GM12865 (cell line): ENCODE data around the gene ITPR1.
A peak's percentile ranks its signal among the peaks of the same experiment; 100 is the strongest.

ENCODE experiments used
- DNase-seq: peaks from one replicate; pipeline ENCODE4 v3.0.0; 2010; ENCODE audit warnings: low read depth
- H3K4me3 ChIP-seq: 2 replicates; pipeline ENCODE4 v1.5.1; 2011; ENCODE audit warnings: mild to moderate bottlenecking, low read depth, low read length, control low read depth
- CTCF ChIP-seq: IDR thresholded peaks from 2 replicates; pipeline ENCODE4 v1.5.1; 2011; ENCODE audit warnings: low read length, control low read depth, low read depth, inconsistent platforms; ENCODE audit not compliant: insufficient read depth; ENCODE audit errors: missing control alignments

The ITPR1 gene

GRCh38 chr3:4629095-4630007, 136.2 kb downstream of the ITPR1 start:
- DNase-seq: no peak
- TF ChIP-seq CTCF: no peak
- no peak overlapping the region for H3K4me3 ChIP-seq

GRCh38 chr3:4633078-4634004, 140.2 kb downstream of the ITPR1 start:
- peak; percentile 83 for TF ChIP-seq CTCF
- no peak overlapping the region for H3K4me3 ChIP-seq
- peak; percentile 58 for DNase-seq

GRCh38 chr3:4634894-4635293, 141.7 kb downstream of the ITPR1 start:
- H3K4me3 ChIP-seq: no peak overlapping the region
- TF ChIP-seq CTCF: no peak

GRCh38 chr3:4637265-4637664, 144.1 kb downstream of the ITPR1 start:
- DNase-seq: no peak
- TF ChIP-seq CTCF: no peak
- H3K4me3 ChIP-seq: no peak overlapping the region

More at GRCh38 chr3:4634894-4635293, 141.7 kb downstream of the ITPR1 start:
- no peak for DNase-seq

GRCh38 chr3:4641863-4642563, 148.9 kb downstream of the ITPR1 start:
- no peak for TF ChIP-seq CTCF
- no peak overlapping the region for H3K4me3 ChIP-seq
- DNase-seq: no peak

GRCh38 chr3:4642611-4643010, 149.5 kb downstream of the ITPR1 start:
- no peak for DNase-seq
- no peak for TF ChIP-seq CTCF
- no peak overlapping the region for H3K4me3 ChIP-seq
